BE2C (cell line): ENCODE measurements around the gene RTKN.

Experiments
- DNase-seq: peaks from one replicate; pipeline ENCODE4 v3.0.0-alpha.2; 2020
- H3K27me3 ChIP-seq: fragments of 250-450 bp; sonication (Bioruptor Pico); 2 replicates; pipeline ENCODE4 v1.5.1; 2020; ENCODE audit warnings: mild to moderate bottlenecking
- H3K36me3 ChIP-seq: fragments of 250-450 bp; sonication (Bioruptor Pico); 2 replicates; pipeline ENCODE4 v1.5.1; 2020; ENCODE audit warnings: mild to moderate bottlenecking
- H3K4me1 ChIP-seq: fragments of 250-450 bp; sonication (Bioruptor Pico); 2 replicates; pipeline ENCODE4 v1.5.1; 2020
- H3K4me3 ChIP-seq: 2 replicates; pipeline ENCODE4 v1.5.1; 2011; ENCODE audit warnings: low read depth, low read length
- H3K9me3 ChIP-seq: fragments of 250-450 bp; sonication (Bioruptor Pico); 2 replicates; pipeline ENCODE4 v1.5.1; 2020
- CTCF ChIP-seq: IDR thresholded peaks from 2 replicates; pipeline ENCODE4 v1.5.1; 2012; ENCODE audit warnings: mild to moderate bottlenecking, low read depth, low read length

RTKN gene

GRCh38 chr2:74482801-74483674, 41.3 kb upstream of the RTKN start, which contains the start of the genes CCDC142 and TTC31:
TSS of gene CCDC142 (minus strand) at chr2:74482998. CDS start at chr2:74482837, 161 bp downstream.
TSS of gene TTC31 (plus strand) at chr2:74483081. CDS start at chr2:74483096, 15 bp downstream.
- no peaks in the 10 kb centered on the region for H3K4me1 ChIP-seq
- H3K4me3 ChIP-seq, result peak within 1 kb of the TSS; percentile 79
- TF ChIP-seq CTCF, result peak; percentile 72
- H3K9me3 ChIP-seq, result no peaks in the 10 kb centered on the region
- peak; percentile 88 for DNase-seq
- H3K36me3 ChIP-seq, result no peaks in the 10 kb centered on the region
- no peaks in the 10 kb centered on the region for H3K27me3 ChIP-seq

- no peaks in the 10 kb centered on the region for H3K9me3 ChIP-seq
- TF ChIP-seq CTCF, result no peak
- no peaks in the 10 kb centered on the region for H3K36me3 ChIP-seq
- DNase-seq, result peak; percentile 28
- peak overlapping the region; percentile 79 for H3K4me3 ChIP-seq
- H3K4me1 ChIP-seq, result no peaks in the 10 kb centered on the region
- no peaks in the 10 kb centered on the region for H3K27me3 ChIP-seq
These were observed 40.4 kb upstream of the RTKN start for GRCh38 chr2:74481961-74482800.

- H3K36me3 ChIP-seq, result no peaks in the 10 kb centered on the region
These were observed 39.7 kb upstream of the RTKN start for GRCh38 chr2:74481431-74481830.

GRCh38 chr2:74474899-74475298, 33.2 kb upstream of the RTKN start:
- Histone ChIP-seq H3K36me3 (no peaks in the 10 kb centered on the region; the same call in 1 of the 2 replicates), H3K27me3 (no peaks in the 10 kb centered on the region), H3K9me3 (no peaks in the 10 kb centered on the region), H3K4me3 (no peak overlapping the region), H3K4me1 (no peaks in the 10 kb centered on the region)
- peak; percentile 22 for DNase-seq
- TF ChIP-seq CTCF, result peak; percentile 45

More at GRCh38 chr2:74481431-74481830, 39.7 kb upstream of the RTKN start:
- TF ChIP-seq CTCF, result no peak
- Histone ChIP-seq H3K27me3 (no peaks in the 10 kb centered on the region), H3K4me1 (no peaks in the 10 kb centered on the region), H3K9me3 (no peaks in the 10 kb centered on the region), H3K4me3 (peak overlapping the region; percentile 79)
- DNase-seq, result no peak

GRCh38 chr2:74474481-74474880, 32.7 kb upstream of the RTKN start:
- no peaks in the 10 kb centered on the region for H3K4me1 ChIP-seq
- TF ChIP-seq CTCF, result no peak
- no peak for DNase-seq
- no peaks in the 10 kb centered on the region for H3K9me3 ChIP-seq
- H3K4me3 ChIP-seq, result no peak overlapping the region
- no peaks in the 10 kb centered on the region; the same call in 1 of the 2 replicates for H3K36me3 ChIP-seq
- no peaks in the 10 kb centered on the region for H3K27me3 ChIP-seq
